GM12878 (cell line): ENCODE measurements around the gene FRAS1. TPM values are rescaled to one million over a fixed set of nuclear protein-coding genes. Genes with fewer than 3 reads are reported as not detected.

ENCODE experiments used
- ATAC-seq: fragments of 200-7000 bp; cut with Tn5 transposase; 3 replicates; pipeline ENCODE4 v1.9.1; 2020; ENCODE audit warnings: mild to moderate bottlenecking, moderate library complexity
- BruUV-seq: library from RNA; stranded (reverse); fragments of 400-500 nt; replicated peaks from 2 replicates; lab custom pipeline; 2021; lab: Mats Ljungman, UMichigan
- CTCF ChIA-PET: fragments of 300-600 bp; sonication (Branson Sonifier 250); formaldehyde crosslinking; extraction: SDS; loops from one replicate; lab custom pipeline; 2021; ENCODE audit warnings: inconsistent platforms; lab: Yijun Ruan, JAX
- POLR2A ChIA-PET: fragments of 350-600 bp; formaldehyde crosslinking; extraction: SDS; loops from one replicate; lab custom pipeline; 2021; ENCODE audit warnings: inconsistent platforms; lab: Charles Lee
- RAD21 ChIA-PET: fragments of 300-600 bp; sonication (Branson Sonifier 250); formaldehyde crosslinking; loops from one replicate; lab custom pipeline; 2023; ENCODE audit warnings: antibody characterized with exemption; ENCODE audit not compliant: unreplicated experiment; lab: Charles Lee
- SMC1A ChIA-PET: fragments of 300-600 bp; sonication (Branson Sonifier 250); formaldehyde crosslinking; loops from one replicate; lab custom pipeline; 2023; ENCODE audit not compliant: unreplicated experiment, uncharacterized antibody; lab: Charles Lee
- DNase-seq: peaks from one replicate; pipeline ENCODE4 v3.0.0-alpha.2; 2011; ENCODE audit warnings: low read depth, low spot score
- FAIRE-seq: peaks from 3 replicates; lab custom pipeline; 2011; peaks lifted over from hg19 to GRCh38; lab: Jason Lieb, UNC
- H2AFZ ChIP-seq: 2 replicates; pipeline ENCODE4 v1.6.0; 2011; ENCODE audit warnings: low read depth, low read length, control low read depth; ENCODE audit not compliant: control insufficient read depth
- H3K27ac ChIP-seq: 2 replicates; pipeline ENCODE4 v1.5.1; 2011; ENCODE audit warnings: control low read depth; ENCODE audit not compliant: control insufficient read depth, insufficient read depth
- H3K27me3 ChIP-seq, 2 experiments: replicated peaks in 1 of 2; 2 replicates each; pipeline versions ENCODE4 v1.6.0 to v1.6.1; 2011; ENCODE audit warnings: low read length in 1 of 2; ENCODE audit not compliant: control insufficient read depth in 2 of 2, insufficient read depth in 2 of 2
- H3K36me3 ChIP-seq, 2 experiments: 2 replicates each; pipeline ENCODE4 v1.5.1; 2011; ENCODE audit warnings: low read length in 1 of 2; ENCODE audit not compliant: control insufficient read depth in 2 of 2, insufficient read depth in 2 of 2
- H3K4me1 ChIP-seq: 2 replicates; pipeline ENCODE4 v1.6.1; 2011; ENCODE audit warnings: mild to moderate bottlenecking, low read length, moderate library complexity, mixed read lengths; ENCODE audit not compliant: control insufficient read depth, insufficient read depth
- H3K4me2 ChIP-seq: 2 replicates; pipeline ENCODE4 v1.6.0; 2011; ENCODE audit warnings: control low read depth; ENCODE audit not compliant: control insufficient read depth, insufficient read depth
- H3K4me3 ChIP-seq: fragments of 200-600 bp; sonication (generic); 2 replicates; pipeline ENCODE4 v1.5.1; 2016
- H3K79me2 ChIP-seq: 2 replicates; pipeline ENCODE4 v1.6.0; 2011; ENCODE audit warnings: low read length; ENCODE audit not compliant: control insufficient read depth, insufficient read depth
- H3K9ac ChIP-seq: 2 replicates; pipeline ENCODE4 v1.8.0; 2011; ENCODE audit warnings: low read length, control low read depth, mixed read lengths; ENCODE audit not compliant: control insufficient read depth, insufficient read depth
- H3K9me3 ChIP-seq: replicated peaks from 3 replicates; pipeline ENCODE4 v1.5.1; 2011; ENCODE audit warnings: mild to moderate bottlenecking, low read length; ENCODE audit not compliant: control insufficient read depth, insufficient read depth
- H4K20me1 ChIP-seq: 2 replicates; pipeline ENCODE4 v1.6.0; 2011; ENCODE audit not compliant: control insufficient read depth, insufficient read depth
- CEBPB ChIP-seq, 2 experiments: fragments of 150-350 bp in 1 of 2; IDR thresholded peaks; 2 replicates each; pipeline ENCODE4 v1.6.1; 2012 to 2014; ENCODE audit warnings: low read depth in 2 of 2, low read length in 2 of 2, borderline replicate concordance in 1 of 2, inconsistent platforms in 1 of 2
- HCFC1 ChIP-seq: fragments of 150-350 bp; IDR thresholded peaks from 2 replicates; pipeline ENCODE4 v1.6.1; 2014; ENCODE audit warnings: low read length
- IRF5 ChIP-seq: fragments of 450-650 bp; IDR thresholded peaks from 2 replicates; pipeline ENCODE4 v1.6.1; 2017; ENCODE audit warnings: borderline replicate concordance
- KDM1A ChIP-seq: fragments of 200-600 bp; sonication (generic); IDR thresholded peaks from 2 replicates; pipeline ENCODE4 v1.6.1; 2016; ENCODE audit warnings: borderline replicate concordance
- KLF5 ChIP-seq: fragments of 450-650 bp; IDR thresholded peaks from 2 replicates; pipeline ENCODE4 v1.6.1; 2014; ENCODE audit warnings: mild to moderate bottlenecking; ENCODE audit not compliant: partially characterized antibody
- NFYB ChIP-seq: IDR thresholded peaks from 2 replicates; pipeline ENCODE4 v1.6.1; 2011; ENCODE audit warnings: low read depth, mild to moderate bottlenecking, low read length, improper control_type of control experiment, moderate library complexity; ENCODE audit not compliant: insufficient read depth
- PML ChIP-seq: IDR thresholded peaks from 2 replicates; pipeline ENCODE4 v1.6.1; 2012; ENCODE audit warnings: low read length, inconsistent platforms
- RELB ChIP-seq: fragments of 450-650 bp; IDR thresholded peaks from 2 replicates; pipeline ENCODE4 v1.6.1; 2017; ENCODE audit warnings: low read depth, mild to moderate bottlenecking, moderate library complexity
- SREBF2 ChIP-seq: IDR thresholded peaks from 2 replicates; pipeline ENCODE4 v1.6.1; 2012; ENCODE audit warnings: mild to moderate bottlenecking, low read length
- TCF3 ChIP-seq: IDR thresholded peaks from 2 replicates; pipeline ENCODE4 v1.6.1; 2012; ENCODE audit warnings: low read depth, mild to moderate bottlenecking, low read length, borderline replicate concordance; ENCODE audit not compliant: insufficient read depth
- YBX1 ChIP-seq: fragments of 450-650 bp; IDR thresholded peaks from 2 replicates; pipeline ENCODE4 v1.6.1; 2016; ENCODE audit warnings: antibody characterized with exemption
- ZBTB40 ChIP-seq: fragments of 450-650 bp; IDR thresholded peaks from 2 replicates; pipeline ENCODE4 v1.6.1; 2016; ENCODE audit warnings: mild to moderate bottlenecking, moderate library complexity, borderline replicate concordance
- ZNF687 ChIP-seq: fragments of 450-650 bp; IDR thresholded peaks from 2 replicates; pipeline ENCODE4 v1.6.1; 2017; ENCODE audit warnings: mild to moderate bottlenecking, moderate library complexity
- ZZZ3 ChIP-seq: IDR thresholded peaks from 2 replicates; pipeline ENCODE4 v1.6.1; 2011; ENCODE audit warnings: low read depth; ENCODE audit not compliant: control insufficient read depth, insufficient read length
- WGBS: methylation state at CpG from one replicate; pipeline ENCODE4 v1.1.6; 2016; ENCODE audit warnings: low lambda C conversion rate; ENCODE audit not compliant: insufficient replicate concordance, insufficient coverage; ENCODE audit errors: missing lambda C conversion rate; 5-methylcytosine and 5-hydroxymethylcytosine counted together
- in situ Hi-C: fragments of 300-500 bp; cut with MboI; formaldehyde crosslinking; loops from 9 replicates; pipeline ENCODE4 v1.14.3; 2018; ENCODE audit warnings: mixed read lengths
- intact Hi-C: fragments of 100-400 bp; cut with micrococcal nuclease; formaldehyde crosslinking; loops from one replicate; pipeline ENCODE4 v1.14.2; 2022; ENCODE audit not compliant: unreplicated experiment
- polyA plus RNA-seq, 11 experiments: library from polyadenylated mRNA; depleted of rRNA in 4 of 11; unstranded in 6 of 11; stranded (reverse) in 5 of 11; fragments of >200 nt; fragmentation: Nextera tagmentation in 4 of 11; fragmentation: Illumina TruSeq in 1 of 11; extraction: Ambion mirVana in 4 of 11; extraction: Trizol in 1 of 11; gene quantifications; 1 replicate in 1 of 11; 2 replicates in 10 of 11; pipeline versions ENCODE4 v1.2.1 to v1.2.3, GENCODE V29; 2011 to 2016; ENCODE audit warnings: inconsistent platforms in 2 of 11, missing spikeins in 2 of 11, low read depth in 1 of 11
- total RNA-seq, 4 experiments: library from RNA; depleted of rRNA in 3 of 4; stranded (reverse); fragments of >200 nt in 3 of 4; fragmentation: Illumina TruSeq in 1 of 4; extraction: Trizol in 1 of 4; gene quantifications; 2 replicates each; pipeline versions ENCODE4 v1.2.1 to v1.2.3, GENCODE V29; 2013 to 2021

Gene FRAS1
- total and polyA plus RNA-seq, 10 of the 15 experiments (the other 5 are each of a cell fraction or from before 2014, with no cell fraction given), result 0.08 to 11.7 (median 0.20) TPM

GRCh38 chr4:78199984-78200383, 142.9 kb downstream of the FRAS1 start:
- Histone ChIP-seq H3K9ac (no peak overlapping the region), H4K20me1 (no peaks in the 10 kb centered on the region), H3K27ac (no peak overlapping the region), H3K36me3 (no peaks in the 10 kb centered on the region), H3K79me2 (no peaks in the 10 kb centered on the region), H3K4me1 (no peaks in the 10 kb centered on the region), H2AFZ (no peak overlapping the region), H3K27me3 (no peaks in the 10 kb centered on the region), H3K4me3 (no peak overlapping the region), H3K4me2 (no peak overlapping the region), H3K9me3 (no peaks in the 10 kb centered on the region)
- DNase-seq (no peak), ATAC-seq (no peak), FAIRE-seq (no peak)
- in situ Hi-C loops, result no loop called here
- RAD21 ChIA-PET, result no interaction called here
- SMC1A ChIA-PET, result interaction anchor here (0.7 to 1.2 kb wide), 4 partner anchors 8 to 50 kb away, joined by 3 to 4 read pairs (median 3); no protein-coding TSS in a partner anchor
- POLR2A ChIA-PET, result no interaction called here
- CTCF ChIA-PET, result interaction anchor here (1.0 to 1.2 kb wide), 2 partner anchors 10 to 13 kb away, joined by 3 to 4 read pairs; no protein-coding TSS in a partner anchor
- intact Hi-C loops, result no loop called here
- 23% methylated on average over 1 of the region's 1 CpG for WGBS
- BruUV-seq, result no TSS peak
- TF ChIP-seq NFYB (no peak), RELB (no peak), ZBTB40 (no peak), ZZZ3 (no peak), TCF3 (no peak), IRF5 (no peak), YBX1 (no peak), SREBF2 (no peak), CEBPB (IDR thresholded peaks at IDR 0.05; ENCODE audit: borderline replicate concordance in 1 of 2, low read depth in 2 of 2, low read length in 2 of 2) (no peak), ZNF687 (no peak), HCFC1 (no peak), PML (no peak), KLF5 (no peak), KDM1A (no peak)
